HG02623 (cell line): Measurements from ENCODE around the gene GTPBP1.

ENCODE experiments used
- ATAC-seq: cut with Tn5 transposase; IDR thresholded peaks from one replicate; pipeline ENCODE4 v1.9.1; 2021; ENCODE audit warnings: moderate library complexity; ENCODE audit not compliant: unreplicated experiment

The GTPBP1 gene

GRCh38 chr22:38700789-38701628 is 4.7 kb upstream of the GTPBP1 start, which contains the start of gene JOSD1:
JOSD1 (minus strand) TSS chr22:38700943; CDS start chr22:38699987, 956 bp downstream.
- ATAC-seq: no peak

- ATAC-seq: no peak
Measured at GRCh38 chr22:38704654-38705234, 1.0 kb upstream of the GTPBP1 start.

- no peak for ATAC-seq
Measured at GRCh38 chr22:38706101-38706900, 557 bp downstream of the GTPBP1 start.

GRCh38 chr22:38706901-38707195 is 1.1 kb downstream of the GTPBP1 start:
- no peak for ATAC-seq

- no peak for ATAC-seq
Measured at GRCh38 chr22:38707346-38707745, 1.6 kb downstream of the GTPBP1 start.

GRCh38 chr22:38707984-38708383 is 2.2 kb downstream of the GTPBP1 start:
- no peak for ATAC-seq

GRCh38 chr22:38709306-38709705 is 3.6 kb downstream of the GTPBP1 start:
- no peak for ATAC-seq

- no peak for ATAC-seq
Measured at GRCh38 chr22:38710351-38710750, 4.6 kb downstream of the GTPBP1 start.

GRCh38 chr22:38710866-38711265 is 5.1 kb downstream of the GTPBP1 start:
- no peak for ATAC-seq

- no peak for ATAC-seq
Measured at GRCh38 chr22:38712486-38713207, 6.9 kb downstream of the GTPBP1 start.

GRCh38 chr22:38713921-38714320 is 8.2 kb downstream of the GTPBP1 start:
- ATAC-seq: no peak

GRCh38 chr22:38715176-38715764 is 9.5 kb downstream of the GTPBP1 start:
- no peak for ATAC-seq

- no peak for ATAC-seq
Measured at GRCh38 chr22:38715852-38716251, 10.1 kb downstream of the GTPBP1 start.

- ATAC-seq: no peak
Measured at GRCh38 chr22:38716271-38716670, 10.5 kb downstream of the GTPBP1 start.

GRCh38 chr22:38716826-38717225 is 11.1 kb downstream of the GTPBP1 start:
- no peak for ATAC-seq

GRCh38 chr22:38717244-38717643 is 11.5 kb downstream of the GTPBP1 start:
- no peak for ATAC-seq

GRCh38 chr22:38718414-38718813 is 12.7 kb downstream of the GTPBP1 start:
- no peak for ATAC-seq

GRCh38 chr22:38719196-38719595 is 13.5 kb downstream of the GTPBP1 start:
- no peak for ATAC-seq

GRCh38 chr22:38720350-38720749 is 14.6 kb downstream of the GTPBP1 start:
- ATAC-seq: no peak

GRCh38 chr22:38721551-38721950 is 15.8 kb downstream of the GTPBP1 start:
- ATAC-seq: no peak

- ATAC-seq: no peak
Measured at GRCh38 chr22:38724176-38724575, 18.4 kb downstream of the GTPBP1 start.
